NCI-H2081 (cell line): ENCODE data around the gene KRTAP4-5.
"Not testable (repeated sequence)": the region's sequence is repeated elsewhere in the genome, so short reads cannot be mapped to it uniquely, and the experiment has no call there.

Experiments used
- DNase-seq, 2 experiments: peaks; one replicate each; lab custom pipeline; 2025; lab: John Stamatoyannopoulos, UW

Gene KRTAP4-5

GRCh38 chr17:41147531-41148204, 2.0 kb downstream of the KRTAP4-5 start:
- no peak for DNase-seq

GRCh38 chr17:41145261-41145660, 4.4 kb downstream of the KRTAP4-5 start:
- DNase-seq = no peak

DNA sequence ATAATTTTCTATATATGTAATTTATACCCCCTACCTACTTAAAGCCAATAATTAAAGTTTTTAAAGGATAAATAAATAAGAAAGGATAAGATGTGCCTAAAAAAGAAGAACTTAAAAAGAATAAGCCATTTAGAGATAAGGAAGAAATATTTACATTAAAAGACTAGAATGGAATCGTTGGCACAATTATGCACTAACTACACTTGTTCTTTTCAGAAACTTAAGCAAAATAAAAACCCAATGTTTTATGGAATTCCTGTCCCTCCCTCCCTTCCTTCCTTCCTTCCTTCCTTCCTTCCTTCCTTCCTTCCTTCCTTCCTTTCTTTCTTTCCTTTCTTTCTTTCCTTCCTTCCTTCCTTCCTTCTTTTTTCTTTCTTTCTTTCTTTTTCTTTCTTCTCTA, 4.8 kb downstream of the KRTAP4-5 start:
- DNase-seq = no peak

DNA sequence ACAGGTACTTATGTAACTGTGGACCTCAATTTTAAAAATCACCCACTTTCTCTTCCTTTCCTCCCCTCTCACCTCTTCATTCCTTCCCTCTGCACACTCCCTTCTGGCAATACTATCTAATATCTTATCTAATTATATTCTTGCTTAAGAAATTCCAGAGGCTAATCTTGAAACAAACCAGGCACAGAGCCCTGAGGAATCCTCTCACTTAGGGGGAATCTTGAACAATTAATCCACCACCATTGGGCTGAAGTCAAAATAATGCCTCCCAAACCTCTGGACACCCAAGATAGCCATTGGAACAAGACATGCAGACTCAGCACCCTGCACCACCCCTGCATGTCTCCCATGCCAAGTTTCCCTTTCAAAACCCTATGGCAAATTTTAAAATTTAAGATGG, 8.3 kb downstream of the KRTAP4-5 start:
- DNase-seq = no peak

DNA sequence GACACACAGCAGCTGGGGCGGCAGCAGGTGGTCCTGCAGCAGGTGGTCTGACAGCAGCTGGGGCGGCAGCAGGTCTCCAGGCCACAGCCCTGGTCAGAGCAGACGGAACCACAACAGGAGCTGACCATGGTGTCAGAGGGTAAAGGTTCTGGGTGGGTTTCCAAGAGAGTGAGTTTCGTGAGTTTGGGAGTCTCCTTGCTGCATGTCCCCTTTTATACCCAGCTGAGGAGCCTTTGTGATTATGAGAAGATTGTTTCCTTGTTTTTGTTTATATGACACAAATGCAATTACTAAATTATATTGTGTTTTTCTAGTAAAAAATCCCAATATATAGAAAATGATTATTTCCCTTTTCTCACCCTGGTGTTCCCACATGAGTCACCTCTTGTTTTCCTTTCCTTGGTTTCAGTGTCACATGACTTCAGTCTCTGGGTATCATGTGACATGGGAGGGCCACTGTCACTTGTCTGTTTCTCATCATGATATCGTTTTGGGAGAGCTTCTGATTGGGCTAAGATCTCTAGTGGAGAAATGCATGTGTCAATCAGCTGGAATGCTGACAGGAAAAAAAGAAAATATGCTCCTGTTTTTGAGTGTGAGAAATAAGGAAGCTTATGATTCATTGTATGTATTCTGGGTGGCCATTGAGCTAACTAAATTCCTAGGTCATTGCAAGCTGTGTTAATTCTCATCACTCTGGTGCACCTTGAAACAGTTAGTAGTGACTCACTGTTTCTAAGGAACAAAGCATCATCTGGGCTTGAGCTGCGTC, 9.1 kb downstream of the KRTAP4-5 start, which contains the start of gene KRTAP4-6:
TSS of gene KRTAP4-6 (minus strand) at position 185 of the 772 bp plus-strand sequence. CDS start at position 128, 57 bp downstream.
- no peak for DNase-seq

GRCh38 chr17:41139865-41140264, 9.8 kb downstream of the KRTAP4-5 start:
- DNase-seq = not testable (repeated sequence)

DNA sequence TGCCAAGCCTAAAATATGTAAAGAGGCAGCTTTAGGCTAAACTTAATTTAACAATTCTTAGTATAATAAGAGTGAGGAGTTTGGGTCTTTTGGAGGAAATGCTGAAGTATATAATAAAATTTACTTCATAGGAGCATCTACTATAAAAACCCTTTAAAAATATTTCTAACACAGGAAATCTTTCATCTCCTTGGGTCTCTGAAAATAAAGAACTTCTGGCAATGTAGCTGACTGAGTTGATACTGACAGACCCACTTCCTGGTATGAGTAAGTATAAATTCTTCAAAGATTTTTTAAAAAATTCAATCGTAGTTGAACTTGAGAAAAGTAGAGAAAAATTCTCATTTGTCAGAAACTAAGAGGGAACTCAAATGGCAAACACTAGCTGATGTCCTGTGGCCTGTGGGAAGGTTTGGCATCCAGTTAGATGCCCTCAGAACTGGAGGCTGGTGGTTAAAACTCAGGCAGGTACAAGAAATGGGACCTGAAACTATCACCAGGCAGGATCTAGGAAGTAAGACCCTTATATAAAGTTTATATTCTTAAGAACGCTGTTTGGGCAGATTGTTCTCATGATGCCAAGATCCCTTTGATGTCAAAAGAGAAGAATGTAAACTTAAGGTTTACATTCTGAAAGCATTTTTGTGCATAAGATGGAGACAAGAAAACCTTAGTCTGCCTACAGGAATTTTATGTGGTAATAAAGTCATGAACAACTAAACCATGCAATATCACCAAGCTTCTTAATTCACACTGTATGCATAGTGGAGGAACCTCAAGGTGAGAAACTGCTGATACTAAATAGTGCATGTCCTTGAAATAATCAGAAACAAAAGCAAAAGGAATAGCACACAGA, 15.5 kb downstream of the KRTAP4-5 start:
- no peak for DNase-seq

- no peak for DNase-seq
These were observed 17.6 kb downstream of the KRTAP4-5 start for GRCh38 chr17:41131979-41132378.

- DNase-seq = no peak
These were observed 22.3 kb downstream of the KRTAP4-5 start for GRCh38 chr17:41127371-41127770.

DNA sequence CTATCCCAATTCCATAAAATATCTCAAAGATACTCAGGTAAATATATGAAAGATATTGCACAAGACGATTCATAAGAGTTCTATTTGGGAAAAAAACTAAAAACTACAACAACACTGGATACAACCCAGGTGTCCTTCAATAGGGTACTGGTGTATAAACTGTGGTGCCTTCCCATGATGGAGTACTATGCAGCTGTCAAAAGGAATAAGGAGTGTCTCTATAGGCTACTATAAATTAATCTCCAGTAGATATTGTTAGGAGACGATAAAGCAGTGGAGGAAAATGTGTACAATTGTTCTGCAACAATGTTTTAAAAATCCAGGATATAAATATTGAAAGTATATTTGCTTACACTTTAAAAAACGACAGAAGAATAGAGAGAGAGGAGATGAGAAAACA, 23.2 kb downstream of the KRTAP4-5 start:
- no peak for DNase-seq

GRCh38 chr17:41125064-41125463, 24.6 kb downstream of the KRTAP4-5 start:
- no peak for DNase-seq

GRCh38 chr17:41123991-41124371, 25.6 kb downstream of the KRTAP4-5 start, which contains the start of gene KRTAP4-12:
TSS of gene KRTAP4-12 (minus strand) at chr17:41124182. CDS start at chr17:41124122, 60 bp downstream.
- not testable (repeated sequence) for DNase-seq

GRCh38 chr17:41123292-41123990, 26.2 kb downstream of the KRTAP4-5 start:
- DNase-seq = not testable (repeated sequence)

DNA sequence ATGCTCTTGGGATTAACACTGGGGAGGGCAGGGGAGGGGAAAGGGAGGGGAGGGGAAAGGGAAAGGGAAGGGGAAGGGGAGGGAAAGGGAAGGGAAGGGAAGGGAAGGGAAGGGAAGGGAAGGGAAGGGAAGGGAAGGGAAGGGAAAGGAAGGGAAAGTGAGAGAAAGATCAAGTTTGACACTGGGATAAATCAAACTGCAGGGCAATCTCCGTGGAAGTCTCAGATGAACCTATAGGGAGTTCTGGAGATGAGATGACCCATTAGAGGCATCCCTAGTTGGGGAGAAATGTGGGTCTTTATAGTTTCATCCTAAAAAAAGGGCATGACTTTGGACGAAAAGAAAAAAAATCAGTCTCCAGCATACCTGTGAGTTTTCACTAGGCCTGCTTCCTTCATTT, 27.9 kb downstream of the KRTAP4-5 start:
- no peak for DNase-seq

GRCh38 chr17:41119696-41120690, 29.6 kb downstream of the KRTAP4-5 start:
- not testable (repeated sequence) for DNase-seq

DNA sequence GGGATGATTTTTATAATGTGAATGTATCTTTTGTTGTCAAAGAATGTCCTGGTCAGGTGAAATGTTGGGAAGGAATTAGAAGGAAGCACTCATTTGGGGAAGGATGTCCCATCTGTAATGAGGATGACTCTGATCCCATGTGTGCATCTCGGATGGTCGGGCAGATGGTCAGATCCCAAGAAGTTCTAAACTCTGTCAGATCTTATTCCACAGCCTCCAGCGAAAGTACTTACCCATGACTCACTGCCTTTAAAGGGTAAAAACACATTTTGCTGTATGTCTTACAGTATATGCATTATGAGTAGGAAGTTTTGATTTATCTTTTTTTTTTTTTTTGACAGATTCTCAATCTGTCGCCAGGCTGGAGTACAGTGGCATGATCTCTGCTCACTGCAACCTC, 30.9 kb downstream of the KRTAP4-5 start:
- no peak for DNase-seq

- not testable (repeated sequence) for DNase-seq
These were observed 31.7 kb downstream of the KRTAP4-5 start, which contains the start of gene KRTAP4-11 for GRCh38 chr17:41117846-41118386. TSS of gene KRTAP4-11 (minus strand) at chr17:41118373. CDS start at chr17:41118315, 58 bp downstream.

DNA sequence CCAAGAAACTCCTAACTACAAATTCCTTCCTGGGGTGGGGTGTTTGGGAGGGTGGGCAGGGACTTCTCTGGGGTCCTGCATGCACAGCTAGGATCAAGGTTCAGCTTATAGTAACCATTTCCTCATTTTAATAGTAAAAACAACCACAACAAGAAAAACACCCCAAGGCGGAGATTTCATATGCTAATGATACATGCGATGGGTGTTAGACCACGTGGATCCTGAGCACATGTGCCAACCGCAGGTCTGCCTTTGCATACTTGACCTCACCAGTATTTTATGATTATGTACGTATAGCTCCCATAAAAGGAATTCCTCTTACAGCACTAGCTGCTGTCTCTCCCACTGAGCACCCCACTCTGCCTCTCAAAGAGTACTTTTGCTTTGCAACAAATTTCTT, 33.3 kb downstream of the KRTAP4-5 start:
- DNase-seq = no peak

GRCh38 chr17:41111151-41111885, 38.3 kb downstream of the KRTAP4-5 start:
- DNase-seq = no peak
